ENCODE measurements around the gene NUDCD3.

Gene NUDCD3

DNA sequence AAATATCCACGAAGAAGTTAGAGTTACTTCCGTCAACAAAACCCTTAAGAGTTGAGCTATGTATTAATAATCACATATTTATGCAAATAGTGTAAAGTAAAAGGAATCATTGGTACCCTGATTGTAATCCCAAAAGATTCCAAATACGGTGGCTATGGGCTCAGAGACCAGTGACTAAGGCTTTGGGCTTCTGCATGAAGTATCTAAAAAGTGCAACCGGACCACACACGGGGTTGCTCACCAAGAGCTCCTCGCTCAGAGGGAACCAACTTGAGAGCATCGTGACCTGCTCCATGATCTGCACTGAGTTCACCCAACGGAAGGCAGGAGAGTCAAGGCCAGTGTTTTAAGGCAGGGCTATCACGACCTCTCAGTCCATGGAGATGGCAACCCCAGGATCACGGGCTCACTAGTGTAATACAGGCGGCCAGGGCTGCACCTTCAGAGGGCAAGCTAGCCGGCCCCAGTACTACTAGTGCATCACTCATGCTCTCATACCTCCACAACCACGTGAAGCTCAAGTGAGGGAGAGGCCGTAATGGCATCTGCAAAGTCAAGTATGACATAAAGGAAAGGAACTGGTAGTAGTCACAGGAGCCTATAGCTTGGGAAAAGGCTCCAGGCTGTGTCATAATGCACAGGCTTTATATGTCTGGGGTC, 87.9 kb downstream of the NUDCD3 start:
- Histone ChIP-seq H3K9me2 (replicated peaks; ENCODE audit: low read depth, low read length) (no peaks in the 10 kb centered on the region), H3K9me3 (ENCODE audit: insufficient read depth, low read depth, low read length) (no peaks in the 10 kb centered on the region), H4K20me1 (ENCODE audit: insufficient read depth, low read length, poor library complexity, severe bottlenecking) (no peaks in the 10 kb centered on the region), H3K4me2 (ENCODE audit: low read depth, low read length, poor library complexity, severe bottlenecking) (no peak overlapping the region), H3K36me3 (ENCODE audit: insufficient read depth, low read length) (peaks cover 59% of the 10 kb centered on the region; the same call in 1 of the 2 replicates), H3K4me1 (ENCODE audit: insufficient read depth, low read length, poor library complexity, severe bottlenecking) (no peaks in the 10 kb centered on the region), H3K4me3 (ENCODE audit: low read length, poor library complexity, severe bottlenecking) (no peak overlapping the region), H3F3A (ENCODE audit: low read depth) (no peaks in the 10 kb centered on the region), H3K9ac (ENCODE audit: low read depth, low read length, poor library complexity, severe bottlenecking) (no peak overlapping the region), H3K27me3 (ENCODE audit: insufficient read depth, low read length, poor library complexity, severe bottlenecking) (no peaks in the 10 kb centered on the region), H2AFZ (ENCODE audit: low read length) (no peak overlapping the region), H3K79me2 (ENCODE audit: insufficient read depth, low read length) (peaks cover 6% of the 10 kb centered on the region; the same call in 1 of the 2 replicates)
- no peak for TF ChIP-seq CTCF (conservative IDR thresholded peaks at IDR 0.05; ENCODE audit: low read length)
- TF ChIP-seq EZH2phosphoT487 (IDR thresholded peaks at IDR 0.05; ENCODE audit: borderline replicate concordance), result no peak

- TF ChIP-seq EZH2phosphoT487 (IDR thresholded peaks at IDR 0.05; ENCODE audit: borderline replicate concordance) (no peak), CTCF (conservative IDR thresholded peaks at IDR 0.05; ENCODE audit: low read length) (no peak)
- Histone ChIP-seq H3K4me3 (ENCODE audit: low read length, poor library complexity, severe bottlenecking) (no peak overlapping the region), H3K9ac (ENCODE audit: low read depth, low read length, poor library complexity, severe bottlenecking) (no peak overlapping the region), H3K4me1 (ENCODE audit: insufficient read depth, low read length, poor library complexity, severe bottlenecking) (no peaks in the 10 kb centered on the region), H3K27me3 (ENCODE audit: insufficient read depth, low read length, poor library complexity, severe bottlenecking) (no peaks in the 10 kb centered on the region), H3K9me2 (replicated peaks; ENCODE audit: low read depth, low read length) (no peaks in the 10 kb centered on the region), H2AFZ (ENCODE audit: low read length) (no peak overlapping the region), H3K9me3 (ENCODE audit: insufficient read depth, low read depth, low read length) (no peaks in the 10 kb centered on the region), H3K36me3 (ENCODE audit: insufficient read depth, low read length) (peaks cover 65% of the 10 kb centered on the region; the same call in 1 of the 2 replicates), H3K79me2 (ENCODE audit: insufficient read depth, low read length) (peaks cover 5% of the 10 kb centered on the region; the same call in 1 of the 2 replicates), H3K4me2 (ENCODE audit: low read depth, low read length, poor library complexity, severe bottlenecking) (no peak overlapping the region), H3F3A (ENCODE audit: low read depth) (no peaks in the 10 kb centered on the region), H4K20me1 (ENCODE audit: insufficient read depth, low read length, poor library complexity, severe bottlenecking) (no peaks in the 10 kb centered on the region)
Observed at GRCh38 chr7:44401692-44402091, 88.8 kb downstream of the NUDCD3 start.

DNA sequence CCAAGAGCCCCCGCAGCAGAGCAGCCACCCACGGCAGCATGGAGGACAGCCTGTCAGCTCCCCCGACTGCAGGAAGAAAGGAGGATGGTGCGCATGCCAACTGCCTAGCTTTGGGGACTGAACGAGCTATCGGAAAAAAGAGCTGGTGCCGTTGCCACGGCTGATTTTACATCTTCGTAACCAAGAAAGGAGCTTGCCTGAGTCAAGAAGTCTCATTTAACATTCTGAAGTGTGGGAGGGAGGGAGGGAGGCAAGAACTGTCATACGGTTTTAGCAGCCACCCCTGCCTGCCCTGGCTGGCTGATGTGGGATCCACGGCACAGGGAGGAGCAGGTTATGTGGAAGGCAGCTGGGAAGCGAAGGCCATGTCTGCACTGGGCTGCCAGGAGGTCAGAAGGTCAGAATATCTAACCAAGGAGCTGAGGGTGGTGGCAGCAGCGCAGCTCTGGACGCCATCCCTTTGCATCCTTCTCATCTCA, 90.4 kb downstream of the NUDCD3 start:
- Histone ChIP-seq H3K9ac (ENCODE audit: low read depth, low read length, poor library complexity, severe bottlenecking) (no peak overlapping the region), H3K9me3 (ENCODE audit: insufficient read depth, low read depth, low read length) (no peaks in the 10 kb centered on the region), H3K79me2 (ENCODE audit: insufficient read depth, low read length) (no peaks in the 10 kb centered on the region; the same call in 1 of the 2 replicates), H3K9me2 (replicated peaks; ENCODE audit: low read depth, low read length) (no peaks in the 10 kb centered on the region), H4K20me1 (ENCODE audit: insufficient read depth, low read length, poor library complexity, severe bottlenecking) (no peaks in the 10 kb centered on the region), H3K4me2 (ENCODE audit: low read depth, low read length, poor library complexity, severe bottlenecking) (no peak overlapping the region), H3K27me3 (ENCODE audit: insufficient read depth, low read length, poor library complexity, severe bottlenecking) (no peaks in the 10 kb centered on the region), H3K4me1 (ENCODE audit: insufficient read depth, low read length, poor library complexity, severe bottlenecking) (no peaks in the 10 kb centered on the region), H2AFZ (ENCODE audit: low read length) (no peak overlapping the region), H3K4me3 (ENCODE audit: low read length, poor library complexity, severe bottlenecking) (no peak overlapping the region), H3F3A (ENCODE audit: low read depth) (no peaks in the 10 kb centered on the region), H3K36me3 (ENCODE audit: insufficient read depth, low read length) (peaks cover 59% of the 10 kb centered on the region; the same call in 1 of the 2 replicates)
- TF ChIP-seq CTCF (conservative IDR thresholded peaks at IDR 0.05; ENCODE audit: low read length) (no peak), EZH2phosphoT487 (IDR thresholded peaks at IDR 0.05; ENCODE audit: borderline replicate concordance) (no peak)
